ENCODE data around the gene MSLN. TPM values are rescaled to one million over a fixed set of nuclear protein-coding genes. Genes with fewer than 3 reads are reported as not detected.
A peak's percentile ranks its signal among the peaks of the same experiment; 100 is the strongest.

The MSLN gene
- total and polyA plus RNA-seq, 2 of the 13 experiments (the other 11 are each of a cell fraction or from before 2014, with no cell fraction given): 2.0 to 2.3 TPM

DNA sequence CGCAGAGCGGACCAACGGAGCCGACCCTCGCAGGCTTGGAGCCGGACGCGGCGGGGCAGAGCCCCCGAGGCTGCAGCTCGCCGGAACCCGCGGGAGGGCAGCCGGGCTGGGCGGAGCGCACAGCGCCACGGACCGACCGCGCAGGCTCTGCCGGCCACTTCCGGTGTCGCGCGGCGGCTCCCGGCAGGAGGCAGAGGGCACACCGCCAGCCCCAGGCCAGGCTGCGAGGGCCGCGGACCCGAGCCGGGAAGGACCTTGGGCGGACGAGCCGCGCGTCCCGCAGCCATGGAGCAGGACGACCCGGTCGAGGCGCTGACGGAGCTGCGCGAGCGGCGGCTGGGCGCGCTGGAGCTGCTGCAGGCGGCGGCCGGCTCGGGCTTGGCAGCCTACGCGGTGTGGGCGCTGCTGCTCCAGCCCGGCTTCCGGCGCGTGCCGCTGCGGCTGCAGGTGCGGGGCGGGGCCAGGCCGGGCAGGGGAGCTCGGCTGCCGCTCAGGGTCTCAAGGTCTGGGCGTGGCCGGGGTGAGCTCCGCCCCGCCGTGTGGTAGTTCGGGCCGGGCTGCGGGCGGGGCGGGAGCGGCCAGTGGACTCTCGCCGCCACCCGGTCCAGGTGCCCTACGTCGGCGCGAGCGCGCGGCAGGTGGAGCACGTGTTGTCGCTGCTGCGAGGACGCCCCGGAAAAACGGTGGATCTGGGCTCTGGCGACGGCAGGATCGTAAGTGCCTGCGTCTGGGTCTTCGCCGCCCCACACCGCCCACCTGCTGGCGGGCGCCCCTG, 39.4 kb upstream of the MSLN start, which contains the start of gene ANTKMT (continued):
- TF ChIP-seq AGO2 (optimal IDR thresholded peaks at IDR 0.05; ENCODE audit: low read depth, low read length): peak; percentile 14
- no peak for TF ChIP-seq SNAPC2 (CRISPR knock-in tag; IDR thresholded peaks at IDR 0.05)
- TF ChIP-seq, protein P1, sequence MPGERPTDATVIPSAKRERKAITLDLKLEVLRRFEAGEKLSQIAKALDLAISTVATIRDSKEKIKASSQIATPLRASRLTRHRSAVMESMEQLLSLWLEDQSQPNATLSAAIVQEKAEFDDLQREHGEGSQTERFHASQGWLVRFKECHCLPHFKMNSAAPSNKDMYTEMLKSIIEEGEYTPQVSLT (CRISPR knock-in tag; IDR thresholded peaks at IDR 0.05; ENCODE audit: borderline replicate concordance, low read depth): no peak; the same call in 1 of the 2 replicates
- no peak; the same call in 1 of the 2 replicates for TF ChIP-seq GPN1 (CRISPR knock-in tag; IDR thresholded peaks at IDR 0.05; ENCODE audit: borderline replicate concordance)
- TF ChIP-seq, protein P2, sequence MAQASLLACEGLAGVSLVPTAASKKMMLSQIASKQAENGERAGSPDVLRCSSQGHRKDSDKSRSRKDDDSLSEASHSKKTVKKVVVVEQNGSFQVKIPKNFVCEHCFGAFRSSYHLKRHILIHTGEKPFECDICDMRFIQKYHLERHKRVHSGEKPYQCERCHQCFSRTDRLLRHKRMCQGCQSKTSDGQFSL (CRISPR knock-in tag; IDR thresholded peaks at IDR 0.05): no peak; the same call in 1 of the 2 replicates
- no peak for TF ChIP-seq CEBPB (IDR thresholded peaks at IDR 0.05; ENCODE audit: borderline replicate concordance, low read depth, low read length)
- peak; percentile 92 for TF ChIP-seq ZSCAN21 (CRISPR knock-in tag; IDR thresholded peaks at IDR 0.05; ENCODE audit: borderline replicate concordance)
- TF ChIP-seq EP300 (IDR thresholded peaks at IDR 0.05; ENCODE audit: low read depth in 2 of 2, low read length in 2 of 2): 0 out of 4 replicates have a peak, but pooled peaks of 1 of the 2 experiments have one; percentile 15
- no peak for TF ChIP-seq EP300 (CRISPR knock-in tag; IDR thresholded peaks at IDR 0.05; ENCODE audit: borderline replicate concordance)
- peak; percentile 48; the same call in 1 of the 2 replicates for TF ChIP-seq EED (CRISPR knock-in tag; IDR thresholded peaks at IDR 0.05)
- TF ChIP-seq, protein P3, sequence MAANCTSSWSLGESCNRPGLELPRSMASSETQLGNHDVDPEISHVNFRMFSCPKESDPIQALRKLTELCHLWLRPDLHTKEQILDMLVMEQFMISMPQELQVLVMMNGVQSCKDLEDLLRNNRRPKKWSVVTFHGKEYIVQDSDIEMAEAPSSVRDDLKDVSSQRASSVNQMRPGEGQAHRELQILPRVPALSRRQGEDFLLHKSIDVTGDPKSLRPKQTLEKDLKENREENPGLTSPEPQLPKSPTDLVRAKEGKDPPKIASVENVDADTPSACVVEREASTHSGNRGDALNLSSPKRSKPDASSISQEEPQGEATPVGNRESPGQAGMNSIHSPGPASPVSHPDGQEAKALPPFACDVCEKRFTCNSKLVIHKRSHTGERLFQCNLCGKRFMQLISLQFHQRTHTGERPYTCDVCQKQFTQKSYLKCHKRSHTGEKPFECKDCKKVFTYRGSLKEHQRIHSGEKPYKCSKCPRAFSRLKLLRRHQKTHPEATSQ (CRISPR knock-in tag; IDR thresholded peaks at IDR 0.05; ENCODE audit: borderline replicate concordance): no peak
- TF ChIP-seq SNRNP70 (IDR thresholded peaks at IDR 0.05; ENCODE audit: low read depth, low read length): no peak
- no peak; the same call in 1 of the 2 replicates for TF ChIP-seq ZNF780A (CRISPR knock-in tag; IDR thresholded peaks at IDR 0.05)
- TF ChIP-seq, protein P4, sequence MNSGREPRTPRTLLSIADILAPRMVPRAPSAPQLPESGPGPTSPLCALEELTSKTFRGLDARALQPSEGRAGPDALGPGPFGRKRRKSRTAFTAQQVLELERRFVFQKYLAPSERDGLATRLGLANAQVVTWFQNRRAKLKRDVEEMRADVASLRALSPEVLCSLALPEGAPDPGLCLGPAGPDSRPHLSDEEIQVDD (CRISPR knock-in tag; IDR thresholded peaks at IDR 0.05; ENCODE audit: borderline replicate concordance): peak; percentile 59; the same call in 1 of the 2 replicates
- TF ChIP-seq, protein P5, sequence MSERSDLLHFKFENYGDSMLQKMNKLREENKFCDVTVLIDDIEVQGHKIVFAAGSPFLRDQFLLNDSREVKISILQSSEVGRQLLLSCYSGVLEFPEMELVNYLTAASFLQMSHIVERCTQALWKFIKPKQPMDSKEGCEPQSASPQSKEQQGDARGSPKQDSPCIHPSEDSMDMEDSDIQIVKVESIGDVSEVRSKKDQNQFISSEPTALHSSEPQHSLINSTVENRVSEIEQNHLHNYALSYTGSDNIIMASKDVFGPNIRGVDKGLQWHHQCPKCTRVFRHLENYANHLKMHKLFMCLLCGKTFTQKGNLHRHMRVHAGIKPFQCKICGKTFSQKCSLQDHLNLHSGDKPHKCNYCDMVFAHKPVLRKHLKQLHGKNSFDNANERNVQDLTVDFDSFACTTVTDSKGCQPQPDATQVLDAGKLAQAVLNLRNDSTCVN (CRISPR knock-in tag; IDR thresholded peaks at IDR 0.05; ENCODE audit: borderline replicate concordance): no peak
- TF ChIP-seq, protein P6, sequence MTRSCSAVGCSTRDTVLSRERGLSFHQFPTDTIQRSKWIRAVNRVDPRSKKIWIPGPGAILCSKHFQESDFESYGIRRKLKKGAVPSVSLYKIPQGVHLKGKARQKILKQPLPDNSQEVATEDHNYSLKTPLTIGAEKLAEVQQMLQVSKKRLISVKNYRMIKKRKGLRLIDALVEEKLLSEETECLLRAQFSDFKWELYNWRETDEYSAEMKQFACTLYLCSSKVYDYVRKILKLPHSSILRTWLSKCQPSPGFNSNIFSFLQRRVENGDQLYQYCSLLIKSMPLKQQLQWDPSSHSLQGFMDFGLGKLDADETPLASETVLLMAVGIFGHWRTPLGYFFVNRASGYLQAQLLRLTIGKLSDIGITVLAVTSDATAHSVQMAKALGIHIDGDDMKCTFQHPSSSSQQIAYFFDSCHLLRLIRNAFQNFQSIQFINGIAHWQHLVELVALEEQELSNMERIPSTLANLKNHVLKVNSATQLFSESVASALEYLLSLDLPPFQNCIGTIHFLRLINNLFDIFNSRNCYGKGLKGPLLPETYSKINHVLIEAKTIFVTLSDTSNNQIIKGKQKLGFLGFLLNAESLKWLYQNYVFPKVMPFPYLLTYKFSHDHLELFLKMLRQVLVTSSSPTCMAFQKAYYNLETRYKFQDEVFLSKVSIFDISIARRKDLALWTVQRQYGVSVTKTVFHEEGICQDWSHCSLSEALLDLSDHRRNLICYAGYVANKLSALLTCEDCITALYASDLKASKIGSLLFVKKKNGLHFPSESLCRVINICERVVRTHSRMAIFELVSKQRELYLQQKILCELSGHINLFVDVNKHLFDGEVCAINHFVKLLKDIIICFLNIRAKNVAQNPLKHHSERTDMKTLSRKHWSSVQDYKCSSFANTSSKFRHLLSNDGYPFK (CRISPR knock-in tag; IDR thresholded peaks at IDR 0.05; ENCODE audit: borderline replicate concordance): 0 out of 2 replicates have a peak, but pooled peaks have one; percentile 17
- no peak for TF ChIP-seq SP5 (CRISPR knock-in tag; IDR thresholded peaks at IDR 0.05; ENCODE audit: borderline replicate concordance, low read depth)
- no peak for TF ChIP-seq CBX2 (IDR thresholded peaks at IDR 0.05; ENCODE audit: low read depth, low read length)
- no peak for TF ChIP-seq CBX2 (CRISPR knock-in tag; IDR thresholded peaks at IDR 0.05; ENCODE audit: low read depth)

All from HepG2 (cell line).